HG02840 (cell line): ENCODE measurements around the gene TENM3.
"Not testable (repeated sequence)": the region's sequence is repeated elsewhere in the genome, so short reads cannot be mapped to it uniquely, and the experiment has no call there.

Source experiments
- ATAC-seq: cut with Tn5 transposase; IDR thresholded peaks from one replicate; pipeline ENCODE4 v1.9.1; 2021; ENCODE audit warnings: mild to moderate bottlenecking, moderate library complexity, moderate number of reproducible peaks; ENCODE audit not compliant: unreplicated experiment, low FRiP score

Gene TENM3

DNA sequence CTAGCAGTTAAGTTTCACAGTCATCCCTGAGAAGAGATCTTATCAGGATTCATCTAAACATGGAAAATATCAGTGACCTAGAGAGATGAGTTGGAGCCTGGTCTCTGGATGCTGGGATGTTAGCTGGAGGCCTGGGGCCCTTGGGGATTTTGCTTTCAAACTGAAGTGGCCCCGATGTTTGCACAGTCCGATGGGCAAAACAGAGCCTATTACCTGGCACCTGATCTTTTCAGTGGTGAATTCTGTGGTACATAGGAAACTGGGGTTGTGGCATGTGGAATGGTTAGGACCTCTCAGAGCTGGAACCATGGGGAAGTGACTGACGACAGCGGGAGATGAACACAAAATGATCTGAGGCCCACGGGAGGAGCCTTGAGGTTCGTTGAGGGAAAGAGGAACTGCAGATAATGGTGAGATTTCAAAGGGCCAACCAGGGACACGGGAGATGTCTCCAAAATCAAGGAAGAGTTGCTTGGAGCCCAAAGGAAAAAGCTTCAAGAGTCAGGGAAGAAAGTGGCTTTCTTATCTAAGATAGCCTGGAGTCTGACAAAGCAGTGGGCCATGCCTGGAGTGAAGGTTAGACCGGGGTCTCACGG lies 17.8 kb upstream of the TENM3 start:
- no peak for ATAC-seq

DNA sequence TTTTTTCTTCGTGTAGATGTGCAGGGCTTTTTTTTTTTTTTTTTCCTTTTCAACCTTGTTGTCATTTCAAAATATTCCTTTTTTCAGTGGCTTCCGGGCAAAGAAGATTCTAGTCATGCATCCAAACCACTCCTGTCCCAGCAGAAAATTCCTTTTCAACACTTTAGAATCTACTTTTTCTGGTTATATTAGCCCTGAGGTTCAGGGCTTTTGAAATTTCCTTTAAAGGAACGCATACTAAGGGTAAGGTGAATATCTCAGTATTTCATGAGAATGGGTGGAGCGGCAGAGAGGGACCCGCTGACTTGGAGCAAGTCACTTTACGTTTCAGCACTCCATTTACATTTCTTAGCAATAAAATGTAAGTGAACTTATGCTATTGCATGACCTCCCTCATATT lies 15.6 kb upstream of the TENM3 start:
- no peak for ATAC-seq

DNA sequence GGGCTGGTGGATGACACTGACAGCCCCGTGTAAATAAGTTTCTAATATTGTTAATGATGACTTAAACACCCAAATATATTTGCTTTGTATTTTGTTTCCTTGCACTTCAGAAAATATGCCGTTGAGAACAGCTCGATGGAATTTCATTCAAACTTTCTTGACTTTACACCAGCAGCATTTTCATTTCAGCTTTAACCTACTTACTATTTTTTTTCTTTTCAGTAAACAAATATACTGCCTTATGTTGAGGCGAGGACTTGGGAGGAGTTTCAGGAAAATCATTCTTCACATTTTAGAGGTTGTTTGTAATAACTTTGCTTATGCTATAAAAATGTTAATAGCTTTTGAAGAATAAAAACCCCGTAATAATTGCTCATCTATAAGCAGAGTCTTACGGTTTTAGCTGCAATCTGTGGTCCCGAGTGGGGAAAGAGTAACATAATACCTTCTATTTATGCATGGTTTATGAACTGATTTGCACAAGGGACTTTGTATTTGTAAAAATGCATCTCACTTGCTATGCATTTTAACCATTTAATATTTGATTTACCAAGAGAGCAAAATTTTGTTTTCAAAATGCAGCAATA lies 14.1 kb upstream of the TENM3 start:
- no peak for ATAC-seq

DNA sequence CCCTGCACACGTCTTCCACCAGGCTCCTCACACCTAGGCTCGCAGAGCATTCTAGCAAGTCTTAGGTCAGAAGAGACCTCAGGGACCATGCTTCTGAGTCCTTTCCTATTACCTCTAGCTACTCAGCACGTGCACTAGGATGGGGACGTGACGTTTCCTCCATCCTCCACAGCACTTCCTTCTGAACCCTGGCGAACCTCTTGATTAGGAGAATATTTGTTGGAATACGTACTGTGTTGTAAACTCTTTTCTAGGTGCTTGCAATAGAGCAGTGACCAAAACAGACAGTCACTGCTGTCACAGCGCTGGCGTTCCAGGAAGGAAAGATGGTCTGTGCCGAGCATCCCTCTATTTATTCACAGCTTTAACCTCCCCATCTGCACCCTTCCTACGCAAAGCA lies 12.9 kb upstream of the TENM3 start:
- ATAC-seq: no peak

DNA sequence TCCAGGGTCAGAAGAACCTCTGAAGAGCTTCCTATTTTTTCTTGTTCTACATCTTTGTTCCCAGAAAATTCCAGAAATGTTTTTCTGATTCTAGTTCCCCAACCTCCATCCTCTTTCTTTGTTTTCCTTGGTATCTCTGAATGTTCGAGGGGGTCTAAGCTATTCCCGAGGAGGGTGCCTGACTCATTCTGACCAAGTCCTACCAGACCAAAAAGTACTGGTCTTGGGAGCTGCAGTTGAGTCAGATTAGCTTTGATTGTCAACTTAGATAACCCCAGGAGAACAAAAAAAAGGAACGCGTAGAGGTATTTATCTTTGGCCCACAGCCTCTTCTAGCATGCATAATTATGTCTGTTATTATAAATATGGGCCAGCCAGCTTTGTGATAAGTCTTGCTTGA lies 12.1 kb upstream of the TENM3 start:
- no peak for ATAC-seq

DNA sequence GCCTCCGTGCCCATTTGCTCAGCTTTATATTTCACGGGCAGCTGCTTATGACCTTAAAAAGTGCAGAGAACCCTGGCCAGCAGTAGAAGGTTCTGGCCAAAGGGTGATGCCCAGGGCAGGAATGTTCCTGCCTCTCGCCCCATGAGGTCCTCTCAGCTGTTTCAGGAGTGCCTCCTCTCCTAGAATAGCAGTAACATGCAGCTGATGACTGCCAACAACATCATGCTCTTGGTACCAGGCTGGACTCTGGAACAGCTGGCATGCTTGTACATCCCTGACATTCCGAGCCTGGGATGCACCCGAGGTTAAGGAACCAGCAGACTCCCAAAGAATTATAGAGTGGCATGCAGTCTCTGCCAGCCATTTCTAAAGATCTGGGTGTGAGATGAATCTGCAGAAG lies 11.7 kb upstream of the TENM3 start:
- no peak for ATAC-seq

DNA sequence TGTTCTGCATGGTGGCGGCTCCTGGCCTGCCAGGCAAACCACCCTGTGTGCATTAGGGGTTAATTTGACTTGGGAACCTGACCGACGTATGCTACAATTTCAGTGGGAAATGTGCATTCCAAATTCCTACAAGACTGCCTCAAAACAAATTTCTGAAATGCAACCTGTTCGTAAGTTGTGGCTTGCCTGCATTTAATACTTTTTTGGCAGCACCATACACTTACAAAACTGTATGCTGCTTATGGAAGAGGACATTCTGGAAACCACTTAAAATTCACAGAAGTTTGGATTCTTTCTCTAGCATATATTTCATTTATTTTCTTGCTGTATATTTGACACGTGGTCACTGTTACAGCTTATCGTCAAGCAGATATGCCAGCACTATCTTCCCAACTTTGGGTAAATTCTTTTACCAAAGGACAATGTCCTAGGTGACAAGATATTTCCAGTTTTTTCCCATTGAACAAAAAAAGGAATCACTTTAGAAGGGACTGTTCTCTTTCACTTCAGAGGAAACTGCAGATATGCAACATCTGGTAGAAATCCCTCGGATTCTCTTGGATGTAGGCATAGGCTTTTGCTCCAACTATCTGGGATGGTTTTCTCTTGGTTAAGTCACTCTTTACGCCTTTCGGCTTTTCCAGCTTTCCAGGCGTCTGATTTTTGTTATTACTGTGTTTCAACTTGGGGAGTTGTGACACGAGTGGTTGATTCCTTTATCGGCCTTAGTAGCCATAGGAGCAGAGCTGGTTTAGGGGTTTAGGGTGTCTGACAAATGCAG lies 9.7 kb upstream of the TENM3 start:
- no peak for ATAC-seq

DNA sequence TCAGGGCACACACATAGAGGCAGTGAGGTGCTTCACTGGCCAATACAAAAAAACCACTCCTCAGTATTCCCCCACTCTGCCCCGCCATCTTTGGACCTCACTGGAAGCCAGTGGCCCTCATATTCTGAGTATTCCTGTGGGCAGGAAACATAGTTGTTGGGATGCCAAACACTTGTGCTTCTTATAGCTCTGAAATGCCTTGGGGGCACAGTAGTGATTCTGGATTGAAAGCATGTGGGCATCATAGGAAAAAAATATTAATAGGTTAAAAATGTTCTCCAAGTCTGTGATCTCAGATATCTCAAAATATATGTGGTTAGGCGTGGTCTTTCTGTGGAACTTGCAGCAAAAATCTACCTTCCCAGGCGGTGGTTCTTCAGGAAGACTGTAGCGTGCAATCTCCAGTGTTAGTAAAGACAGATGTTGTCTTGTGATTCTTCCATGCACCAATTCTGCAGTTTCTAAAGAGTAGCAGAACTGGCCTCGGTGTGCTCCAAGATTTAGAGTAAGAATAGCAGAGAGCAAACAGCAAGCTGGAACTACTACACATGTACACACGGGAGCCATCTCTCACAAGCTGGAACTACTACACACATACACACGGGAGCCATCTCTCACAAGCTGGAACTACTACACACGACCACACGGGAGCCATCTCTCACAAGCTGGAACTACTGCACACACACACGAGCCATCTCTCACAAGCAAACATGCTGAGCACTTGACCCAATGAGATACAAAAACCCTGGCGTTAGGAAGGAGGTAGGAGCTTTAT lies 8.0 kb upstream of the TENM3 start:
- no peak for ATAC-seq

DNA sequence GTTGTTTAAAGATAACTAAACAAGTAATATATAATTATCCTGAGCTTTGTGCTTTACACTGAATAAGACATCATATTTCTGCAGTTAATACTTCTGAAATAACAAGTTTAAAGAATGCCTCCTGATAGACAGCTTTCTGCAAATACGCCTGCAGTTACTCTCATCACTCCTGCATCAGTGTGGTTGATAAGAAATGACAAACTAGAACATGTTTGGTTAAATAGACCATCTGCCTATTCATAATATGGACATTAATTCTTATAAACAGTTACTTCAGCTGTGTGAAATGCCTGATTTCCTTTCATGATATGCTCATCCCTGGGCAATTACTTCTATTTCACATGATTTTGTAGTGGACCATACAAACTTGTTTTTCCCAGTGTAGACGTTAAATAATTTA lies 7.0 kb upstream of the TENM3 start:
- ATAC-seq: no peak

DNA sequence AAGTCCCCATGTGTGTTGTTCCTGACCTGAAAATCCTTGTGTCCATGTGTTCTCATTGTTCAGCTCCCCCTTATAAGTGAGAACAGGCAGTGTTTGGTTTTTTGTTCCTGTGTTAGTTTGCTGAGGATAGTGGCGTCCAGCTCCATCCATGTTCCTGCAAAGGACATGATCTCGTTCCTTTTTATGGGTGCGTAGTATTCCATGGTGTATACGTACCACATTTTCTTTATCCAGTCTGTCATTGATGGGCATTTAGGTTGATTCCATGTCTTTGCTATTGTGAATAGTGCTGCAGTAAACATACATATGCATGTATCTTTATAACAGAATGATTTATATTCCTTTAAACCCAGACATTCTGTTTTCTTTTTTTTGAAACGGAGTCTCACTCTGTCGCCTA lies 6.2 kb upstream of the TENM3 start:
- ATAC-seq: not testable (repeated sequence)

DNA sequence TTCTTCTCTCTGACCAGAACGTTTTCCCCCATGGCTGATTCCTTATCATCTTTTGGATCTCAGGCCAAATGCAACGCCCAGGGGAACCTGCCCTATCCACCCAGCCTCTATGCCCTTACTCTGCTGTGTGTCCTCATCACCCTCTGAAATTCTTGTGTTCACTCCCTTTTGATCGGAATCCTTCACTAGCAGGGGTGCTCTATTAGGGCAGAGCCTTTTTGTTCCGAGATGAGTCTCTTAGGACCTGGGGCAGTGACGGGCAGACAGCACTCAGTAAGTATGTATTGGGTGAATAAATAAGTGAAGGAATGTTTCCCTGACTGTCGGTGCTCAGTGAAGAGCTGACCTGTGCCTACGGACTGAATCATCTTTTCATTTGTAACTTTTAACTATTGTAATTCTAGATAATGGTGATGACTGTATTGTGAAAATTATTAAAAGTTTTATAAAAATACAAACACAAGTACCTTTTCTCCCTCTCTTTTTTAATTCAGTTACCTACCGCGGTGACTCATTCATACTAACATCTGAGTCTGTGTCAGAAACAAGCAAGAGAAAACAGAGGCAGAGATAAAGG lies 4.8 kb upstream of the TENM3 start:
- ATAC-seq: no peak

DNA sequence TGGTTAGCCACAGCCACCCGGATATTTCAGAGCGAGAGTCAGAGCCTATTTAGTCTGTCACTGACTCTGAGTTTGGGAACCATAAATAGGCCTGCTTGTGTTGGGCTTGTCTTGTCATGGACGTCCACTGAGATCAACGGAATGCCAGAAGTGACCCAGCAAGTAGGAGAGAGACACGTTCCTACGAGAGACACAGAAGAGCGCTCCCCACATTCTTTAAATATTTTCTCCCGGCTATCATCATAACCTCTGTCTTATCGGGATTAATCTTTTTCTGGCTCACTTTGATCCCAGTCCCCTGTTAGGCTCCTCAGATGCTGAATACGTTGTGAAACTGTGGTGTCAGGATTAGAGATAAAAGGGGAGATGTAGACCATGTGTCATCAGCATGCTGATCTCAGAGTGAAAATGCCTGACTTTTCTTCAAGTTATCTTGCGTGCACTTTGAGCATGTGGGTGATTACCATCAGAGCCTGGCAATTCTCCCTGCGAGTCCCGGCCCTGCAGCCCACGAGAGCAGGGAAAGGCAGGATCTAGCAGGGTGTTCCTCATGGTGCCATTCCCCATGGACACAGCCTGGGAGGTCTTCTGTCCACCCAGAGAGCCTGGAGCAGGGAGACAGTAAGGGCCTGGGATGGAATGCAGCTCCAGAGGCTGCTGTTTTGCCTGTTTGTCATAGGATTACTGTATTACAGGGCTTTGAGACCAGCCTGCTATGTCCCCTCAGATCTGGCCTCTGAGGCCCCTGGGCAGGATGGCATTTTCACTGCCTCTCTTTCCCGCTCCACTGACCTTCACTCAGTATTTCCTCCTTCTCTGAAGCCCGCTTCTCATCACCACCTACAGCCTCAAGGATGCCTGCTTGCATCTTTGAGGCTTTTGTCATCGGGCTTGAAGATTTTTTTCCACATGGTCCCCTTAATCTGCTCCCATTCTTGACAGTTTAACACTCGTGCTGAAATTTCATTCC lies 2.8 kb upstream of the TENM3 start:
- ATAC-seq: no peak

DNA sequence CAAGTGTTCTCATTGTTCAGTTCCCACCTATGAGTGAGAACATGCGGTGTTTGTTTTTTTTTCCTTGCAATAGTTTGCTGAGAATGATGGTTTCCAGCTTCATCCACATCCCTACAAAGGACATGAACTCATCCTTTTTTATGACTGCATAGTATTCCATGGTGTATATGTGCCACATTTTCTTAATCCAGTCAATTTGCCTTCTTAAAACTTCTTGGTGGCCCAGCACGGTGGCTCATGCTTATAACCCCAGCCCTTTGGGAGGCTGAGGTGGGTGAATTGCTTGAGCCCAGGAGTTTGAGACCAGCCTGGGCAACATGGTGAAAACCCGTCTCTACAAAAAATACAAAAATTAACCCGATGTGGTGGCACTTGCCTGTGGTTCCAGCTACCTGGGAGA lies 942 bp upstream of the TENM3 start:
- not testable (repeated sequence) for ATAC-seq

DNA sequence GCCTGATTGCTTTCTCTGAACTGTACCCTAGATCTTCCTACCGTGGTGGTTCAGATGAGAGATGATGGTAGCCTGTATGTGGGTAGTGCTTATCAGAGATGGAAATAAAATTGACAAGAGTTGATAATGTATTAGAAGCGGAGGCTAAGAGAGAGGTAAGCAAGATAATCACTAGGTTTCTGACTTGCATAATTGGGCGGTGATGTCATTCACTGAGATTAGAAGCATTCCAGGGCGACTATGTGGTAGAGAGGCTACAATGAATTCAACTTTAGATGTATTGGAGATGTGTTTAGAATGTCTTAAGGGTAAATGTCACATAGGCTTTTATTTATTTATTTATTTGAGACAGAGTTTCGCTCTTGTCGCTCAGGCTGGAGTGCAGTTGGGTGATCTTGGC lies 415 bp upstream of the TENM3 start:
- no peak for ATAC-seq

DNA sequence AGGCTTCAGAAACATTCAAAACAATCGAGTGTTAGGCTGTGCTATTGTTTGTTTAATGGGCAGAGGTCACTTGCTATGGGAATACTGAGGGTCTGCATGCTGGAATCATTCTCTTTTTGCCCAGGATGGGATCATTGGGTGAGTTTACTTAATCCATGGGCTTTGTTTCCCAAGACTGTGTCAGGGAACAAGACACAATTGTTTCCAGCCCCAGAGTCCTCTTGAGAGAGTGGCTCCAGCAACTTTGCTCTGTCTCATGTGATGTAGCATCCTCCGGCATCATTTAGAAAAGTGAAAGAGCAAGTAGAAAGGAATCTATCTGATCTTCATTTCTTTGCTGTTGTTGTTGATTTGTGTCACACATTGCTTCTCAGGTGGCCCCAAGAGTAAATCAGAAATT lies 1.8 kb downstream of the TENM3 start:
- no peak for ATAC-seq

DNA sequence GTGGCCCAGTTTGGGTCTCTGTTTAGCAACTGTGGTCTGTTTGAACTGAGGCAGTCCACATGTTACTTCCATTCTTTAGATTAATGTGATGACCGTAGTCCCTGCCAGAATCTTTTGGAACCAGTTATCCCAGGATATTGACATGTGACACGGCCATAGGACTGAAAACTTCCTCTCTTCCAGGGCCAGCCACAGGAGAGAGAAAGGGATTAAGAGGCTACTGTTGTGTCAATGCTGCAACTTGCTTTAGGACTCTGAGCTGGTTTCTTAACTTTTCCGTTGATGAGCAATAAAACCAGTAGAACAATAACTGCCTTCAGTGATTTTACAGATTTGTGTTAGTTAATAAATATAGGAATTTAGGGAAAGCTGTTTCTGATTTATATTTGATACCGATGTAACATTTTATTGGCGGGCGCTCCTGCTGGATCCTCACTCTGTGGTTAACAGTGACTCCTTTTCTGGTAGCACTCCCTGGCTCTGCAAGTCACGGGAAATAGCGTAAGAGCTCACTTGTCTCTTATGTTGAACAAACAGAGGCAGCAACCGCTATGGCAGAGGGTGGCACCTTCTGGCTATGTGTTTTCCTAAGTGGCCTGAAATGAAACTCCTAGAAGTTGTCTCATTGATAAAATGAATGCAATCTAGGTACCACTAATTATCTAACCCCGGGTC lies 2.5 kb downstream of the TENM3 start:
- no peak for ATAC-seq

DNA sequence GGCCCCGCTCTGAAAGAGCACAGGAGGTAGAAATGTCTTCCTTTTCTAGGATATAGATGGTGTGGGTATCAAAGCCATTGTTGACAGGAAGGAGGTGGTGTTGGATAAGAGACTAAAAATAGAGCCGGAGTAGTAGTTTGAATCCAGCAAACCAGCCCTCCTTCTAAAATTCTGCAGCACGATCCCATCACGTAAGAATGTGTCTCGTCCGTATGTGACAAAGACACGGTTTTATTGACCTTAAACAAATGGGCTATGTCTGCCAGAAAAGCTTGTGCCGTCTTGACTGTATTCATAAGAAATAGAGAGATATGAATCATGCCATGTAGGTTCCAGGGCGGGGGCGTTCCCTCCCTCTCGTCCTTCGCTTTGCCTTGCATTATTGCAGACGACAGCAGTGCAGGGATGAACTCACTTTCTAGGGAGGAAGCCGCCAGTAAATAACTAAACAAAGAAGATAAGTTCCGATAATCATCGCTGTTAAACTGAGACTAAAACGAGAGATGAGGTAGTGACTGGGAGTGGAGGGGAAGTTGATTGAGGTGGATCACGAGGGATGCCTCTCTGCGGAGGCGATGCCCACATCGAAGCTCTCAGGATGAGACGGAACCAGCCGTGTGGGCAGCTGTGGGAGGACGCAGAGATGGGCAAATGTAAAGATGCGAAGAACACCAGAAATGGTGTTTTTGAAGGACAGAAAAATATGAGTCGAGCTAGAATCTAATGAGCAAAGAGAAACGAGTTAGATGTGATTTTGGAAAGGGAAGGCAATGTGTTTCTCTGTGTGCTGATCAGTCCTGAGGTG lies 3.4 kb downstream of the TENM3 start:
- ATAC-seq: no peak

DNA sequence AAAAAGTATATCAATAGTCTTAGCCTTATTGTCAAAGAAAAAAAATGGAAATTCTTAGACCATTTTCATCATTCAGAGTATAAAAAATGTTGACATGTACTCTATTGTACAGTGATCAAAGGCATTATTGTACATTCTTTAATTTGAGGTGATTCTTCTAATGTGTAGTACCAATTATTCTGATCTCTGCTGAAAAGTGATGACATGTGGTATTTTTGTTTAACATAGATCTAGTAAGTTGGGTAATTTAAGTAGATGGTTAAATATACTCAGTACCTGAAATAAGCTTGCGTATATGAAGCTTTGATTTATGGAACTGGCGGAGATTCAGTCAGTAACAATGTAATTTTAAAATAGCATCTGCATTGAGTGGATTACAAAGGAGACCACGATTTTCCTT lies 5.1 kb downstream of the TENM3 start:
- no peak for ATAC-seq
